HAP-1 (cell line): ENCODE measurements around the gene COL9A2.

ENCODE experiments used
- DNase-seq, 2 experiments: peaks; one replicate each; pipeline ENCODE4 v3.0.0-alpha.2; 2016 to 2020; ENCODE audit warnings: low spot score in 2 of 2
- H3K27me3 ChIP-seq: fragments of 250-450 bp; sonication (Bioruptor Pico); 2 replicates; pipeline ENCODE4 v1.5.1; 2020; ENCODE audit warnings: low read depth, mild to moderate bottlenecking, moderate library complexity
- H3K36me3 ChIP-seq: fragments of 250-450 bp; sonication (Bioruptor Pico); replicated peaks from 2 replicates; pipeline ENCODE4 v1.5.1; 2020; ENCODE audit warnings: mild to moderate bottlenecking
- H3K4me1 ChIP-seq: fragments of 250-450 bp; sonication (Bioruptor Pico); 2 replicates; pipeline ENCODE4 v1.5.1; 2020; ENCODE audit warnings: mild to moderate bottlenecking
- H3K4me3 ChIP-seq: fragments of 250-450 bp; sonication (Bioruptor Pico); 2 replicates; pipeline ENCODE4 v1.5.1; 2020; ENCODE audit warnings: mild to moderate bottlenecking, moderate library complexity
- H3K9me3 ChIP-seq: fragments of 250-450 bp; sonication (Bioruptor Pico); 2 replicates; pipeline ENCODE4 v1.5.1; 2020; ENCODE audit warnings: mild to moderate bottlenecking, moderate library complexity
- in situ Hi-C: fragments of 300-500 bp; cut with MboI; formaldehyde crosslinking; loops from 3 replicates; pipeline ENCODE4 v1.14.3; 2020; ENCODE audit warnings: low sequenced_read_pairs, inconsistent platforms, mixed read lengths

Gene COL9A2

GRCh38 chr1:40314721-40315238 lies 2.3 kb downstream of the COL9A2 start:
- no peak overlapping the region for H3K4me3 ChIP-seq

GRCh38 chr1:40313958-40314720 lies 2.9 kb downstream of the COL9A2 start:
- Histone ChIP-seq H3K9me3 (no peaks in the 10 kb centered on the region), H3K36me3 (no peaks in the 10 kb centered on the region), H3K4me3 (no peak overlapping the region), H3K27me3 (no peaks in the 10 kb centered on the region; the same call in 1 of the 2 replicates), H3K4me1 (0 out of 2 replicates have a peak, but pooled peaks cover 3% of the 10 kb centered on the region)
- in situ Hi-C loops = no loop called here
- no peak for DNase-seq

More at GRCh38 chr1:40314721-40315238, 2.3 kb downstream of the COL9A2 start:
- in situ Hi-C loops = no loop called here
- H3K27me3 ChIP-seq = no peaks in the 10 kb centered on the region; the same call in 1 of the 2 replicates
- 0 out of 2 replicates have a peak, but pooled peaks cover 3% of the 10 kb centered on the region for H3K4me1 ChIP-seq
- DNase-seq = no peak
- H3K36me3 ChIP-seq = no peaks in the 10 kb centered on the region
- no peaks in the 10 kb centered on the region for H3K9me3 ChIP-seq

- Histone ChIP-seq H3K27me3 (no peaks in the 10 kb centered on the region), H3K4me1 (0 out of 2 replicates have a peak, but pooled peaks cover 3% of the 10 kb centered on the region), H3K9me3 (no peaks in the 10 kb centered on the region), H3K36me3 (no peaks in the 10 kb centered on the region), H3K4me3 (no peak overlapping the region)
- in situ Hi-C loops = no loop called here
- no peak for DNase-seq
Measured at GRCh38 chr1:40313329-40313957, 3.6 kb downstream of the COL9A2 start.

- in situ Hi-C loops = no loop called here
- H3K4me1 ChIP-seq = 0 out of 2 replicates have a peak, but pooled peaks cover 3% of the 10 kb centered on the region
- no peak for DNase-seq
- no peak overlapping the region for H3K4me3 ChIP-seq
- no peaks in the 10 kb centered on the region for H3K9me3 ChIP-seq
- no peaks in the 10 kb centered on the region for H3K27me3 ChIP-seq
- H3K36me3 ChIP-seq = no peaks in the 10 kb centered on the region
Measured at GRCh38 chr1:40312238-40313205, 4.6 kb downstream of the COL9A2 start.

DNA sequence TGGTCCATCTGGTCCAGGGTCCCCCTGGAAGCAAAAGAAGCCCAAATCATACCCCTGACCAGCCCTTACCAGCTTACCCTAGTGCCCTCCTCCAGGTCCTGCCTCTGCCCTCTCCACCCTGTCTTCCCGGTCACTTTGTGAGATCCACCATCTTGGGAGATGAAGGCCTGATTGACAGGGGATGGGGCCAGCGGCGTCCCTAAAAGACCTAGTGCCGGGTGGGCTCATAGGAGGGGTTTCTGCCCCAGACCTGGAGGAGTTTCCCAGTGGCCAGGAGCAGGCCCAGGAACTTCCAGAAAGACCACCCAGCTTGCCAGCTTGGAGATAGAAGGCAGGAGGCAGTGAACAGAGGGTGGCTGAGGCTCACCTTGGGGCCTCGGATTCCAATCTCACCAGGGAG lies 5.4 kb downstream of the COL9A2 start:
- no peak for DNase-seq
- in situ Hi-C loops = no loop called here
- no peaks in the 10 kb centered on the region for H3K36me3 ChIP-seq
- H3K9me3 ChIP-seq = no peaks in the 10 kb centered on the region
- no peaks in the 10 kb centered on the region for H3K27me3 ChIP-seq
- 0 out of 2 replicates have a peak, but pooled peaks cover 3% of the 10 kb centered on the region for H3K4me1 ChIP-seq
- no peak overlapping the region for H3K4me3 ChIP-seq

DNA sequence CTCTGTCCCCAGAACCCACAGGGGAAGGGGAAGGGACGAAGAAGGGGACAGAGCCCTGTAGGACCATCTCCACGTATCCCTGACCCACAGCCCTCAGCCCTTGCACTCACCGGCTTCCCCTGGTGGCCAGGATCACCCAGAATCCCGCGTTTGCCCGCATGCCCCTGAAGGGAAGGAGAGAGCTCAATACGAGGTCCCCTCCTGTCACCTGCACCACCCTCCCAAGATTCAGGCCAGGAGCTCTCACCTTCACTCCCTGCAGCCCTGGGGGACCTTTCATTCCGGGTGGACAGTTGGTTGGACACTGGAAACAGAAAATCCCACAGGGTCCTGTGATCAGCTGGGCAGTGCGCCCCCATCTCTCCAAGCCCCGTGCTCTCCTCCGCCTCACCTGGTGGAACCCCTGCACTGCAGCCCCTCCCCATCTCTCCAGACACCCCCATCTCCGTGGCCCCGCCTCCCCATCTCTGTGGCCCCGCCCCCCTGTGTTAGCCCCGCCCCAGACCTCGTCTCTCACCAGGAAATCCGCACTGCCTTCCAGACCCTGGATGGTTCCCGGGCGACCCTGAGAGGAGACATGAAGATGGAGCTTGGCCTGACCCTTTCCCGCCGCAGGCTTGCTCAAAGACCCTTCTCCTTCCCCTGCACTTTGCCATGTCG lies 6.0 kb downstream of the COL9A2 start:
- Histone ChIP-seq H3K36me3 (no peaks in the 10 kb centered on the region), H3K27me3 (no peaks in the 10 kb centered on the region), H3K9me3 (no peaks in the 10 kb centered on the region), H3K4me1 (0 out of 2 replicates have a peak, but pooled peaks cover 3% of the 10 kb centered on the region), H3K4me3 (no peak overlapping the region)
- DNase-seq = no peak
- in situ Hi-C loops = no loop called here

GRCh38 chr1:40310129-40310461 lies 7.0 kb downstream of the COL9A2 start:
- Histone ChIP-seq H3K36me3 (no peaks in the 10 kb centered on the region), H3K9me3 (no peaks in the 10 kb centered on the region), H3K4me1 (0 out of 2 replicates have a peak, but pooled peaks cover 1% of the 10 kb centered on the region), H3K27me3 (no peaks in the 10 kb centered on the region), H3K4me3 (no peak overlapping the region)
- no peak for DNase-seq
- in situ Hi-C loops = no loop called here

DNA sequence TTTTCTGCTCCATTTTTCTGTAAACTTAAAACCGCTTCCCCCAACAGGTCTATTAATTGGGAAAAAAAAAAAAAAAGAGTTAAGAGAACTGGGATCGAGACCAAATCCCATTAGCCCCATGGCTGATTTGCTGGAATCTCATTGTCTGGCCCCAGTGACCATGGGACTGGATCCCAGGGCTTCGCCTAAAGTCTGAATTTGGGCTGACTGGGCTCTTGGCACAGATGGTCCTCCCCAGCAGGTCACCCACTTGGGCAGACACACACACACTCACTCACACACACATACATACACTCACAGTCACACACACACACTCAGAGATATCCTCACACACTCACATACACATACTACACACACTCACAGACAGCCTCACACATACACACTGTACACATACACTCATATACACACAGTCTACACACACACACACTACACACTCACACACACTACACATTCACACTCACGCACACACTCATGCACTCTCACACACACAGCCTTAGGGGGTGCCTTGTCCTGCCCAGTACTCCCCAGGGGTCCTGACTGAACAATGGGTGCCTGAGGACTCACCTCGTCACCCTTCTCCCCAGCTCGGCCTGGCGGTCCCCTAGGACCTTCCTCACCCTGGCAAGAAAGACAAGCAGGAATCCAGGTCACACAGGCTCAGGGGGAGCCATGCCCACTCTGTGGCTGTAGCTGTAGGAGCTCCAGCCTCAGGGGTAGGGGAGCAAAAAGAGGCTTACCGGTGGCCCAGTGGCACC lies 7.5 kb downstream of the COL9A2 start:
- in situ Hi-C loops = no loop called here
- Histone ChIP-seq H3K4me1 (no peaks in the 10 kb centered on the region), H3K4me3 (no peak overlapping the region), H3K9me3 (no peaks in the 10 kb centered on the region), H3K27me3 (no peaks in the 10 kb centered on the region), H3K36me3 (no peaks in the 10 kb centered on the region)
- DNase-seq = no peak

DNA sequence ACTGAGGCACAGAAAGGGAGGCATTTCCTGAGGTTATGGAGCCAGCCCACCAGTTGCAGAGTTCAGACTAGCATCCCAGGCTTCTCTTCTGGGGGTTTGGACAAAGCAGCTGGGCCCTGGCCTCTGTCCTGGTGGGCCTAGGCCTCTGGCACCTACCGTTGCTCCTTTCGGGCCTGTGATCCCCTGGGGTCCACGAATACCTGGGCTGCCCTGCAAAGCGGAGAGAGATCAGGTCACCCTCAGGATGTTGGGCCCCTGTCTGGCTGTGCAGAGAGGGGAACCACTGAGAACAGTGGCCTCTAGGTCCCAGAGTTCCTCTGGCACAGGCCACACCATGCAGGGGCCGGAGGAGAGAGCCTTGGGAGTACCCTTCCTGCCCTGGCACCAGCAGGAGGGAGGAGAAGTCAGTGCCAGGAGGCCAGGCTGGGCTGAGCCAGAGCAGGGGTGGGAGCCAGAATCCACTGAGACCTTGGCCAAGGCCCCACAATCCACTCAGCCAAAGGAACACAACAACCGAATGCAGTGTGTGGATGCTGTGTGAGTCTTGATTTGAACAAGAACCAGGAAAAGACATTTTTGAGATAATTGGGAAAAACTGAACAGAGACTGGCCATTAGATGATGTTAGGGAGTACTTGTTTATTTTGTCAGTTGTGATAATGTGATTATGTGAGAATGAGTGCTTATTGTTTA lies 8.9 kb downstream of the COL9A2 start:
- Histone ChIP-seq H3K4me1 (no peaks in the 10 kb centered on the region), H3K36me3 (no peaks in the 10 kb centered on the region), H3K4me3 (no peak overlapping the region), H3K27me3 (no peaks in the 10 kb centered on the region), H3K9me3 (no peaks in the 10 kb centered on the region)
- DNase-seq = no peak
- in situ Hi-C loops = no loop called here

DNA sequence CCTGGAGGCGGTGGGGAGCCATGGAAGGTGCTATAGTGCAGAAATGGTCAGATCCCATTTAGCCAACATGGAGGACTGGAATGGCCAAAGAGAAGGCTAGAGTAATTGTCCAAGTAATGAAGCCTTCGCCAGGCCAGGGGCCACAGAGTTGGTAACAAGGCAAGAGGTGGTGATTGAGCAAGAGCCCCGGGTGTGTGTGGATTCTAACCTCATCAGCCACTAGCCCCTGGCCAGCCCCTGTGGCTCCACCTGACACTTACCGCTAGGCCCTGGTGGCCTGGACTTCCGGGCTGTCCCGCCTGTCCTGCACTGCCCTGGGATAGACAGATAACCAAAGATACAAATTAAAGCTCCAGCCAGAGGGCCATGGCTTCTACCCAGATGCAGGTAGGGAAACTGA lies 9.9 kb downstream of the COL9A2 start:
- in situ Hi-C loops = no loop called here
- Histone ChIP-seq H3K9me3 (no peaks in the 10 kb centered on the region), H3K36me3 (no peaks in the 10 kb centered on the region)

GRCh38 chr1:40306296-40306695 lies 10.8 kb downstream of the COL9A2 start:
- no peaks in the 10 kb centered on the region for H3K9me3 ChIP-seq
- in situ Hi-C loops = no loop called here
- H3K36me3 ChIP-seq = no peaks in the 10 kb centered on the region
- H3K4me3 ChIP-seq = no peak overlapping the region
- no peaks in the 10 kb centered on the region for H3K27me3 ChIP-seq
- DNase-seq = no peak
- no peaks in the 10 kb centered on the region for H3K4me1 ChIP-seq

More for the DNA sequence above, 9.9 kb downstream of the COL9A2 start:
- no peaks in the 10 kb centered on the region for H3K27me3 ChIP-seq
- no peak overlapping the region for H3K4me3 ChIP-seq
- DNase-seq = no peak
- H3K4me1 ChIP-seq = no peaks in the 10 kb centered on the region

DNA sequence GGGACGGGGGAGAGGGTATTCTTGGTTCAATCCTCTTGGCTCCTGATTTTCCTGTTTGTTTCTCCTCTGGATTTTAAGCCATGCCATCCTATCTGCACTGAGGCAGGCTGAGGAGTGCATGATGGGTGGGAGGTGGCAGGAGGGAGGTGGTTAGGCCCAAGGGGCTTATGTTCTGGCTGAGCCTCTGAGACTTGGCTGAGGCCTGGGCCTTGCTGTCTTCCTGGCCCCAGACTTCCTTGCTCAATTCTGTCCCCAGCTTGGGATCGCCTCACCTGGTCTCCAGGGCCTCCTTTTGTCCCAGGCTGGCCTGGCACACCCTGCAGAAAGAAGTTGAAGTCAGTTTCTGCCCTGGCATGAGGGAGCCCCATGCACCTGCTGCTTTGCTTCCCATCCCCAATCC lies 11.2 kb downstream of the COL9A2 start:
- in situ Hi-C loops = no loop called here
- H3K4me3 ChIP-seq = no peak overlapping the region
- DNase-seq = no peak
- no peaks in the 10 kb centered on the region for H3K4me1 ChIP-seq
- H3K9me3 ChIP-seq = no peaks in the 10 kb centered on the region
- no peaks in the 10 kb centered on the region for H3K36me3 ChIP-seq
- no peaks in the 10 kb centered on the region for H3K27me3 ChIP-seq
